GM12864 (cell line): Measurements from ENCODE around the gene SARNP.

ENCODE experiments used
- DNase-seq: peaks from one replicate; pipeline ENCODE4 v3.0.0-alpha.2; 2011; ENCODE audit warnings: low read depth
- H3K4me3 ChIP-seq: 2 replicates; pipeline ENCODE4 v1.5.1; 2011; ENCODE audit warnings: mild to moderate bottlenecking, low read depth, low read length, control low read depth
- TF ChIP-seq, protein P1 (sequence below): IDR thresholded peaks from 2 replicates; pipeline ENCODE4 v1.5.1; 2011; ENCODE audit warnings: low read depth, mild to moderate bottlenecking, moderate library complexity, low read length, control low read depth, inconsistent platforms; ENCODE audit errors: missing control alignments

The SARNP gene

DNA sequence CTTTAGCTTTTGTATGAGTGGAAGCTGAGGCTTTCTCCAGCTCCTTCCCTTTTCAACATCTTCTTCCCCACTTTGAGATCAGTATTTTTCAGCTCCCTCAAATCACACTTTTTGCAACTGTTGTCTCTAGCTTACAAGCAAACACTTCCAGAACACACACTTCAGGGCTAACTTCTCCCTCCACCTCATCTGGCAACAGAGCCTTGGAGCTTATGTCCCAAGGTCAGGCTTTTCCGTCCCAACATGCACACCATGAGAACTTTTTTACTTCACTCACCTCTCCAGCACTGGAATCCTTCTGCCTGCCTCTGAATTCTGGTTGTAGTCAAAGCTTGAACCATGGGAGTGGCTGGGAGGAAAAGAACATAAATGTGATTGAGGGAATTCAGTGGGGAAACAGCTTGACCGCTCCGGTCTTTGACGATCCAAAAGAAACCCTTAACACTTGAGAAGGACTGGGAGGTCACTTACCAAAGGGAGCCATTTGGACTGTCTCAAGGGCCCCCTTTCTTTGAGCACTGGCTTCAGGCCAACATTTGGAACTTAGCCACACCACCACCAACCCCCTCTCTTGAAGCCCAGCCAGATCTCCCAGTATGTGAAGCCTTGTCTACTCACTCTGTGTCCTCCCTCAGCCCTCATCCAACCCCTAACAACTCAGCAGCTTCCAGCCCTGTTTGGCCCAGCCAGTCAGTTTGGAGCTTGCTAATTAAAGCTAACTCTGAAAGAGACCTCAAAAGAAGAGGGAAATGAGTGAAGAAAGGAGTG lies 105.6 kb downstream of the SARNP start:
- no peak overlapping the region for H3K4me3 ChIP-seq
- DNase-seq: no peak
- TF ChIP-seq, protein P1, sequence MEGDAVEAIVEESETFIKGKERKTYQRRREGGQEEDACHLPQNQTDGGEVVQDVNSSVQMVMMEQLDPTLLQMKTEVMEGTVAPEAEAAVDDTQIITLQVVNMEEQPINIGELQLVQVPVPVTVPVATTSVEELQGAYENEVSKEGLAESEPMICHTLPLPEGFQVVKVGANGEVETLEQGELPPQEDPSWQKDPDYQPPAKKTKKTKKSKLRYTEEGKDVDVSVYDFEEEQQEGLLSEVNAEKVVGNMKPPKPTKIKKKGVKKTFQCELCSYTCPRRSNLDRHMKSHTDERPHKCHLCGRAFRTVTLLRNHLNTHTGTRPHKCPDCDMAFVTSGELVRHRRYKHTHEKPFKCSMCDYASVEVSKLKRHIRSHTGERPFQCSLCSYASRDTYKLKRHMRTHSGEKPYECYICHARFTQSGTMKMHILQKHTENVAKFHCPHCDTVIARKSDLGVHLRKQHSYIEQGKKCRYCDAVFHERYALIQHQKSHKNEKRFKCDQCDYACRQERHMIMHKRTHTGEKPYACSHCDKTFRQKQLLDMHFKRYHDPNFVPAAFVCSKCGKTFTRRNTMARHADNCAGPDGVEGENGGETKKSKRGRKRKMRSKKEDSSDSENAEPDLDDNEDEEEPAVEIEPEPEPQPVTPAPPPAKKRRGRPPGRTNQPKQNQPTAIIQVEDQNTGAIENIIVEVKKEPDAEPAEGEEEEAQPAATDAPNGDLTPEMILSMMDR: no peak

GRCh38 chr12:55708695-55709233 lies 108.8 kb downstream of the SARNP start:
- TF ChIP-seq, protein P1: no peak
- no peak overlapping the region for H3K4me3 ChIP-seq
- no peak for DNase-seq

DNA sequence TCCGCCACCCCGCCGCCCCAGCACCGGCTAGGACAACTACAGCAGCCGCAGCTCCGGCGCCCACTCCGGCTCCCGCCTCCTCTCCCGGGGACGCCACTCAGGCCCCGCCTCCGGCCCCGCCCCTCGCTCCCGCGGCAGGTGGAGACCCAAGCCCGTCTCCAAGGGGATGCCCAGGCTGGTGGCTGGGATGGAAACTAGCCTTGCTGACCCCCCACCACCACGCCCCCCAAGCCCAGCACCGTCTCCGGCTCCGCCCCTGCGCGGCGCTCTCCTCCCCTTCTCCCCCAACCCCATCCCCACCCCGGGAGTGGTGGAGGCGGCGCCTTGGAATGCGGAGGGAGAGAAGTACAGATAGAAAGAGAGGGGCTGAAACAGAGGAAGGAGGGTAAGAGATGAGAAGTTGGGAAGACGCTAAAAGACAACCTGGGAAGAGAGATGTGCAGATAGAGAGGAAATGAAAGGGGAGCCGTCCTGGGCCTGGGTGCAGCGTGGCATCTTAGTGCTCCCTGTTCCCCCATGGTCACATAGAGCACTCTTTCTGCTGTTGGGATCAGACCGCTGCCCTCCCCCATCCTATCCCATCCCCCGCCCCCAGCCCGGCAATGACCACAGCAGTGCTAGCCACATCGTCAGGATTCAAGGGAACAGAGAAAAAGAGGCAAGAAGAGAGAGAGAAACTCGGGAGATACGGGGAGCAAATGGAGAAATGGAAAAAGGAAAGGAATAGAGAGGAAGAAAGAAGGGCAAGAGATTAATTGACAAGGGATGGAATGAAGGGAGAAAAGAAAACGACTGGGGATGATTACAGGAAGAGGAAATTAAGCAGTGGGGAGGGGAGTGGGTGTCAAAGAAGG lies 109.5 kb downstream of the SARNP start, which contains the start of gene ITGA7:
Gene ITGA7, minus strand, starts transcription at position 64 of the 854 bp plus-strand sequence. CDS start 222 bp downstream, outside the sequence.
- DNase-seq: no peak
- TF ChIP-seq, protein P1: no peak
- H3K4me3 ChIP-seq: peak within 1 kb of the TSS; percentile 42
